ENCODE measurements around the gene BSDC1.
A peak's percentile ranks its signal among the peaks of the same experiment; 100 is the strongest.

BSDC1 gene

DNA sequence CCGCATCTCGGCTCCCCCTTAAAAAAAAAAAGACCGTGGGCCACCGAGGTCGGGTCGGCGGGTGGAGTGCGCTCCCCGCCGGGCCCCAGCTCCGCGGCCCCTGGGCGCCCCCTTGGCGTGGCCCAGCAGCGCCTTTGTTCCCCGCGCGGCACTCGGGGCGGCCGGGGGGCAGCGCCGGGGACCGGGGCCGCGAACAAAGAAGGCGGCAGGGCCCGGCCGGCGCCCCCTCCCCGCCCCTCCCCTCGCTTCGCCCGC is 58.8 kb downstream of the BSDC1 start:
- no peak for DNase-seq

DNA sequence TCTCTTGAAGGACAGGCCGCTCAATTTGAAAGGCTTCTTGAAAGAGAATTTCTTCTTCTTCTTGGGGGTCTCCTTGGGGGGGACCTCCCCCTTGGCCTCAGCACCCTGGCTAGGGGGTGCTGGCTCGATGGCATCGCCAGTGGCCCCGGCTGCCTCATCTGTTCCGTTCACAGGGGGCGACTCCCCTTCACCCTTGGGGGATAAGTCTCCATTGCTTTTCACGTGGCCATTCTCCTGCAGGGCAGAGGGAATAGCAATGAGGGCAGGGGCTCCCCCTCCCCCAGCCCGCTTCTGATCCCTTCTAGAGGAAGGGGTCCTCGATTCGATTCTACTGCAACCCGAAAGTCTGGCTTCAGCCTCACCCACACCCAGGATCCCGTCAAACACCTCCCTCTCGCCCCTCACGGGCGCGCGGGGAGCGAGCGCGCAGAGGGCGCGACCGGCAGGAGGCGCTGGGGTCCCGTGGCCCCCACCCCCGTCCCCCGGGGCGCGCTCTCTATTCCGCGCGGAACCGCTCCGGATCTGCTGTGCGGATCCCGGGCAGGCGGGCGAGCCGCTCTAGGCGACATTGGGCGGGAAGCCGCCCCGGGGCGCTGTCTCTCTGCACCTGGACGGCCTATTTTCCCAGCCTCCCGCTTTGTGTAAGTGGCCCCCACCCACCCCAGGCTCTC is 59.2 kb downstream of the BSDC1 start:
- DNase-seq: peak; percentile 79

DNA sequence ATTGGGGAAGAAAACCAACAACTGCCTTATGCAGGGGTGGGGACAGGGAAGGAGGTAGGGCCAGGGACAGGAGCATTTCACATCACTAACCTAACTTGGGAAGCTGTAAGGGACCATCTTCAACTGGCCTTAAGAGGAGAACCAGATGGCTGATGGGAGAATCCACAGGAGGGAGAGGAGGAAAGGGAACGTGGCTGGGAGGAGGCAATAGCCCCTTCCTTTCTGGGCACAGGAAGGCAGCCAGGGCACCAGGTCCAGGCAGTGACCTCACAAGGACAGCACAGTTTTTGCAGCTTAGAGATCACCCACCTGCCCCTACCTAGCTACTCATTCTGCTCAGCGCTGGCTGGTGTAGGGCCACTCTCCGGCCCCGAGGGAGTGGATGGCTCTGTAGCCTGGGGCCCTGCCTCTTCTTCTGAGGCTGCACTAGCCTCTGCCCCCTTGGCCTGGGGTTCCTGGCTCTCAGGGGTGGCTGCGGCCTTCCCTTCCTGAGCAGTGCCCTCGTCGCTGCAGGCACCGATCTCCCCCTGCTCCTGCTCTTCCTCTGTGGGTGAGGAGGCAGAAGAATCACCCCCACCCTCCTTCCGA is 59.9 kb downstream of the BSDC1 start:
- peak; percentile 50 for DNase-seq

DNA sequence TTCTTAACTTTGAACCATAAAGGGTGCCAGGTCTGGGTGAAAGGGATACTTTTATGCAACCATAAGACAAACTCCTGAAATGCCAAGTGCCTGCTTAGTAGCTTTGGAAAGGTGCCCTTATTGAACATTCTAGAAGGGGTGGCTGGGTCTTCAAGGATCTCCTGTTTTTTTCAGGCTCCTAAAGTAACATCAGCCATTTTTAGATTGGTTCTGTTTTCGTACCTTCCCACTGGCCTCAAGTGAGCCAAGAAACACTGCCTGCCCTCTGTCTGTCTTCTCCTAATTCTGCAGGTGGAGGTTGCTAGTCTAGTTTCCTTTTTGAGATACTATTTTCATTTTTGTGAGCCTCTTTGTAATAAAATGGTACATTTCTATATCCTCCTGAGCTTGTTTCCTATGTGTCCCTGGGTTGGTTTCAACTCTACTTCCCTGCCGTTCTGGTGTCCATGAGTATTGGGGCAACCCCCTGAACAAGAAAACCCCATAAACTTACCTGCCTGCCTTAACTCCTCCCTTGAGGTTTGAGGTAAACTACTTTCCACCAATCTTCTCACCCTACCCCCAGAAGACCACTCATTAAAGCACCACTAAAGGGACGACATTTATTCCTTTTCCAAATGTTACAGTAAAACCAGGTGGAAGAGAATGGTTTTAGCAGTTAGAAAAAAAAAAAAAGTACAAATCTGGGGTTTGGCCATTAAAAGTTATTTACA is 60.8 kb downstream of the BSDC1 start:
- DNase-seq: peak; percentile 37

DNA sequence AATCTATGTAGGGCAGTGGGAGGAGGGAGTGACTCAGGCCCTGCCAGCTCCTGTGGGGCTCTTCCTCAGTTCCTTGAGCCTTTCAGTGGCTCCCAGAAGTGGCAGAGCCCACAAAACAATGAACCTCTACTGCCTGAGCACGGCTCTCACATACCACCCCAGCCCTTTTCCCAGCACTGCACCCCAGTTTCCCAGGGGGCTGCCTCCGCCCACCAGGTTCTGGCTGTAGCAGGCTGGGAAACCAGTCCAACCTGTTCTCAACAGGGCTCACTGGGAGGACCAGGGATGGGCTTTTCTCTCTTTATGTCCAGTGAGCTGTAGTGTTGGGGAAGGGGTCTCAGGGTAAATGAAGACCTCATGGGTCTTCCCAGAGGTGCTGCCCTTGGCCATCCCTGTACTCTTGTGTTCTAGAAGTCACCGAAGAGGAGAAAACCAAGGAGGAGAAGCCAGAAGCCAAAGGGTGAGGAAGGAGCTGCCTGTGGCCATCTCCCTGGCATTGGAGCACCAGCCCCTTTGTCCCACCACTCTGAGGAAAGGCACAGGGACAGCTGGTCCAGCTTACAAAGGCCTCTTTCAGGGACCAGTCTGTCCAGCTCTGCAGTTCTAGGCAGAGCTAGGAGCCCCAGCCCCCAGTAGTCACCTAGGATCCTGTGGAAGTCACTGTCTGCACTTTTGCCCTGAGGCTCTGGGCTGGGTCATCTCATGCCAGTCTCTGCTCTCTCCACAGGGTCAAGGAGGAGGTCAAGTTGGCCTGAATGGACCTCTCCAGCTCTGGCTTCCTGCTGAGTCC is 61.8 kb downstream of the BSDC1 start:
- peak; percentile 77 for DNase-seq

DNA sequence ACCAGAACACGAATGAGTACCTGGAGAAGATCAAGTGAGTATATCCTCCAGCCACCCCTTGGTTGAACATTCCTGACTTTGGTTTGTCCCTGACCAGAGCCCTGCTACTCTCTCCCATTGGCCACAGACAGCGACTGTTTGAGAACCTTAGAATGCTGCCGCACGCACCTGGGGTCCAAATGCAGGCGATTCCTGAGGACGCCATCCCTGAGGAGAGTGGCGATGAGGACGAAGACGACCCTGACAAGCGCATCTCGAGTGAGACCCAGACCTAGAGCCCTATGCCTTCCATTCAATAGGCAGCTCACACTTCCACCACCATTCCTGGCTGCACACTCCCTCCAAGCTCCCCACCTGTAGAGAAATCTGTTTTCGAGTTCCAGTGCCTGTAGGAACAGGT is 62.7 kb downstream of the BSDC1 start:
- no peak for DNase-seq

DNA sequence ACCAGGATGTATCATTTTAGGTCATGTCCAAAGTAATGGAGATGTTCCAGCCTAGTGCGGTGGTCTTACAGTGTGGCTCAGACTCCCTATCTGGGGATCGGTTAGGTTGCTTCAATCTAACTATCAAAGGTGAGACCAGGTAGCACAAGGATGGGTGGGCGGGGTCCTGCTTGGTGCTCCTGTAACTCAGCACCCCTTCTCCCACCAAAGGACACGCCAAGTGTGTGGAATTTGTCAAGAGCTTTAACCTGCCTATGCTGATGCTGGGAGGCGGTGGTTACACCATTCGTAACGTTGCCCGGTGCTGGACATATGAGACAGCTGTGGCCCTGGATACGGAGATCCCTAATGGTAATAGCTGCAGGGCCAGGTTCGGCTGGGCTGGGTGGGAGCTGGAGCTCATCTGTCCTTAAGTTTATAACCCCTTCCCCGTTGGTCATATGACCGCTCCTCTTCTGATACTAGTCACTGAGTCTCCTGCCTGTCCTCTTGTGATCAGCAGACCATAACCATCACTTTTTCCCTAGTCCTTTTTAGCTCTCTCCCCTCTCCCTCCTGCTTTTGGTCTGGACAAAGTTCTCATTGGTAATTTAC is 63.6 kb downstream of the BSDC1 start:
- DNase-seq: no peak

DNA sequence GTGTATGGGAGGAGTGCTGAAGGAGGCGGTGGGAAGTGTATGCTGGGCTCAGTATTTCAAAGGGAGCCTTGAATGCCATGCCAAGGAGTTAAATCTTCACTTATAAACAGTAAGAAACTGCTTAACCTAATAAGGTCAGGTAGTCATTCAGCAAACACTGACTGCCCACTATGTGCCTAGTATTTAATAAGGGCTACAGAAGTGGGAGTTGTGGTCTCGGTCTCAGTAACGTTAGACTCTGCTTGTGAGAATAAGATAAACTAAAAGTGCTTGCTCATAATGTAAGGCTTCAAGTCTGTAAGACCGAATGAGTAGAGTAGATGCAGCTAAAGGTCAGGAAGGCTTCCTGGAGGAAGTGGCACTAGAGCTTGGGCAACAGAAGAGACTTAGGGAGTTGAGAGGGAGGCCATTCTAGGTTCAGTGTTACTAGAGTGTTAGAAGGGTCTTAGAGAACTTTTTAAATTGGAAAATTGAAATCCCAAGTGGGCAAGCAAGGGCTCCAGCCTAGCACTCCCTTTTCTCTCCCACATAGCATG is 64.2 kb downstream of the BSDC1 start:
- DNase-seq: no peak

DNA sequence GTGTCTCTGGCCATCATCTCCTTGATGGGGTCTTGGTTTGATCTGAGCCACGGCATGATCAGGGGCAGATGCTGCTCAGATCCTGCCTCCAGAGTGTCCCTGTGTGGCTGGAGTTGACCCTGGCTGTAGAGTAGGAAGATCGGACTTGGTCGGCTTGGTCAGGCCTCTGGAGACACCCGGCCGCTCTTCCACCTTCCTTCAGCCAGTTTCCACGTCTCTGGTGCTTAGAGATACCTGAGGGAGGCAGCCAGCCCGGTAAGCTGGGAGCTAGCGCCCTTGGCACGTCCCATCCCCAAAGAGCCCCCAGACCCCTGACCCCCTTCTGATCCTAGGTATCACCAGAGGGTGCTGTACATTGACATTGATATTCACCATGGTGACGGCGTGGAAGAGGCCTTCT is 67.0 kb downstream of the BSDC1 start:
- DNase-seq: no peak

DNA sequence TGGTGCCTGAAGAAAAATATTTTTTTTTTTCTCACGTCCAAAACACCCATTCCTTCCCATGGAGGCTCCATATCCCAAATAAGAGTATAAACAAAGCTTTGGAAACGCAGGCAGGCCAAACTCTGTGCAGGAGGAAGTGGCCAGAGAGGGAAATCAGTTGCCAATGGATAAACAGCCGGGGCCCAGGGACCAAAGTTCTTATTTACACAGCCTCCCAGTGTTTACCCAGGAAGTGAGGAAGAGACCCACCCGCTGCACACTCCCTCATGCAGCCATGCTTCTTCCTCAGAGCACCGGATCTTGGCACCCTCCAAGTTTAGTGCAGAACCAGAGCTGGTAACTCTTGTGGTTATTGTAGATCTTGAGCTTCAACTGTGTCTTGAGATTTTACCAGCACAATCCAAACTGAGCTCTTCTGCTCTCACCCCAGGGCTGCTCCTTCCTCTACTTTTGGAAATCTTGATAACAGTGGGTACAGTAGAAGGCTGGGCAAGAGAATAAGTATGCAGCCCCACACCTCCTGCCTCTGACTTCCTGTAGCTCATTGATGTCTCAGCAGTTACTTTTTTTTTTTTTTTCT is 72.4 kb downstream of the BSDC1 start:
- peak; percentile 87 for DNase-seq

DNA sequence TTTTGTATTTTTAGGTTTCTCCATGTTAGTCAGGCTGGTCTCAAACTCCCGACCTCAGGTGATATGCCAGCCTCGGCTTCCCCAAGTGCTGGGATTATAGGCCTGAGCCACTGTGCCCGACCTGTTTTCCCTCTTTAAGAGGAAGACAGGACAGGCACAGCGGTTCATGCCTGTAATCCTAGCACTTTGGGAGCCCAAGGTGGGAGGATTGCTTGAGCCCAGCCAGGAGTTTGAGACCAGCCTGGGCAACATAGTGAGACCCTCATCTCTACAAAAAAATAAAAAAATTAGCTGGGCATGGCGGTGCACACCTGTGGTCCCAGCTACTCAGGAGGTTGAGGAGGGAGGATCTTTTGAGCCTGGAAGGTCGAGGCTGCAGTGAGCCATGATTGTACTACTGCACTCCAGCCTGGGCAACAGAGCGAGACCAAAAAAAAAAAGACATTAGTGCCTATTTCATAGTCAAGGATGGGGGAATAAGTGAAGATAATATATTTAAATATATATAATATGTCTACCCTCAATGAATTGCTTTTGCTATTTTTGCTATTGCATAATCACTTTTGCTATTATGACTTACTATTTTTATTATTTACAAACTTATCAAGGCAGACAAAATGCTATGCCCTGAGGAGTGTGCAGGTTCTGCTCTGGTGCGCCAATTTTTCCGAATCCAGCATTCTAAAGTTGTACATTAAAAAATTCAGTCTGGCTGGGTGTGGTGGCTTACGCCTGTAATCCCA is 75.9 kb downstream of the BSDC1 start:
- DNase-seq: no peak

DNA sequence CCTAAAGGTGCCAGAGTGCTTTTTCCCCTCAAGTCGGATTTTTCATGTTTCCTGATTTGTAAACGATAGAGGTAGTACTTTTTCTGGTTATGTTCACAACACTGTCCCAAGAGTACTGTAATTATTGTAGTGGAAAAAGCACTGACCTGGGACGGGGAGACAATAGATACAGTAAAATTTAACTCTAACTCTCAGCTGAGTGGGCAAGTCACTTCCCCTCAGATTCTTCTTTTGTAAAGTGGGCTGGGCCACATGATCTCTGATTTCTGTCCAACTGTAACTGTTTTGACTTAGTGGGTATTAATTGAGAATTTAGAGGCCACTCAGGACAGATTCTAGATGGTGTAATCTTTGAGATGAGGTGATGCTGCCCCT is 77.4 kb downstream of the BSDC1 start:
- DNase-seq: no peak

All from DMS53 (cell line).